Keratinocyte (primary cell): ENCODE measurements around the gene CD244.

Experiments used
- EZH2 ChIP-seq: IDR thresholded peaks from one replicate; pipeline ENCODE4 v1.6.1; 2012; ENCODE audit warnings: inconsistent platforms, mild to moderate bottlenecking, low read length, moderate library complexity
- TF ChIP-seq, protein P1 (sequence below), 3 experiments: IDR thresholded peaks in 1 of 3; conservative IDR thresholded peaks in 1 of 3; optimal IDR thresholded peaks in 1 of 3; 2 replicates in 2 of 3; 3 replicates in 1 of 3; pipeline versions ENCODE3 to v1.5.1; 2011; ENCODE audit warnings: low read length in 3 of 3, mild to moderate bottlenecking in 3 of 3, moderate library complexity in 2 of 3, control low read depth in 1 of 3, inconsistent platforms in 1 of 3; ENCODE audit not compliant: insufficient read depth in 2 of 3; ENCODE audit errors: extremely low read depth in 1 of 3

DNA sequence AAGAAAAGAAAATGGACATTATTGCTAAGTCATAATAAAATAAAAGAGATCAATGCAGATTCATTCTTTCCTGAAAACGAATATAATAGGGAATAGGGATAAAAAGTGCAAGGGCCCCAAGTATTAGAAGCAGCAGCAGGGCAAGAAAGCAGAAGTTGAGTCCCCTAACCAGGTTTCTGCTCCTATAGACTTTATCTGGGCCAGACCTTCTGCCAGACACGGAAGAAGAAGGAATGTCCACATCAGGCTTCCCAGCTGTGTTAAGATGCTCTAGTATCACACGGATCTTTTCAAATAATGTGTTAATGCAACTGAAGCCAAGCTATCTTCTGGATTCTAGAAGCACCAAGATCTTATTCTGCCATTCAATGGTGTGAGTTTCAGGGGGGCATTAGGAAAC, 26.9 kb downstream of the CD244 start:
- TF ChIP-seq, protein P1, sequence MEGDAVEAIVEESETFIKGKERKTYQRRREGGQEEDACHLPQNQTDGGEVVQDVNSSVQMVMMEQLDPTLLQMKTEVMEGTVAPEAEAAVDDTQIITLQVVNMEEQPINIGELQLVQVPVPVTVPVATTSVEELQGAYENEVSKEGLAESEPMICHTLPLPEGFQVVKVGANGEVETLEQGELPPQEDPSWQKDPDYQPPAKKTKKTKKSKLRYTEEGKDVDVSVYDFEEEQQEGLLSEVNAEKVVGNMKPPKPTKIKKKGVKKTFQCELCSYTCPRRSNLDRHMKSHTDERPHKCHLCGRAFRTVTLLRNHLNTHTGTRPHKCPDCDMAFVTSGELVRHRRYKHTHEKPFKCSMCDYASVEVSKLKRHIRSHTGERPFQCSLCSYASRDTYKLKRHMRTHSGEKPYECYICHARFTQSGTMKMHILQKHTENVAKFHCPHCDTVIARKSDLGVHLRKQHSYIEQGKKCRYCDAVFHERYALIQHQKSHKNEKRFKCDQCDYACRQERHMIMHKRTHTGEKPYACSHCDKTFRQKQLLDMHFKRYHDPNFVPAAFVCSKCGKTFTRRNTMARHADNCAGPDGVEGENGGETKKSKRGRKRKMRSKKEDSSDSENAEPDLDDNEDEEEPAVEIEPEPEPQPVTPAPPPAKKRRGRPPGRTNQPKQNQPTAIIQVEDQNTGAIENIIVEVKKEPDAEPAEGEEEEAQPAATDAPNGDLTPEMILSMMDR (optimal IDR thresholded peaks at IDR 0.05 in 1 of 3, IDR thresholded peaks at IDR 0.05 in 1 of 3, conservative IDR thresholded peaks at IDR 0.05 in 1 of 3; ENCODE audit: extremely low read depth in 1 of 3, insufficient read depth in 2 of 3, low read length in 3 of 3): no peak
- TF ChIP-seq EZH2: no peak
